ENCODE data around the gene FBXO28.

FBXO28 gene

GRCh38 chr1:224168859-224169380 lies 55.0 kb downstream of the FBXO28 start:
- TF ChIP-seq CTCF (conservative IDR thresholded peaks at IDR 0.05), result no peak
- TF ChIP-seq ZFX (IDR thresholded peaks at IDR 0.05), result no peak
- no peak overlapping the region for H3K27ac ChIP-seq

- no peak overlapping the region for H3K27ac ChIP-seq
- no peak for TF ChIP-seq ZFX (IDR thresholded peaks at IDR 0.05)
- no peak for TF ChIP-seq CTCF (conservative IDR thresholded peaks at IDR 0.05)
Observed at GRCh38 chr1:224169718-224170270, 55.9 kb downstream of the FBXO28 start.

GRCh38 chr1:224170343-224170742 lies 56.4 kb downstream of the FBXO28 start:
- no peak overlapping the region for H3K27ac ChIP-seq
- TF ChIP-seq CTCF (conservative IDR thresholded peaks at IDR 0.05) (no peak), ZFX (IDR thresholded peaks at IDR 0.05) (no peak)

- no peak overlapping the region for H3K27ac ChIP-seq
- TF ChIP-seq ZFX (IDR thresholded peaks at IDR 0.05) (no peak), CTCF (conservative IDR thresholded peaks at IDR 0.05) (no peak; the same call in 1 of the 2 replicates)
Observed at GRCh38 chr1:224170748-224171478, 57.0 kb downstream of the FBXO28 start.

GRCh38 chr1:224172229-224172628 lies 58.3 kb downstream of the FBXO28 start:
- no peak overlapping the region for H3K27ac ChIP-seq
- TF ChIP-seq CTCF (conservative IDR thresholded peaks at IDR 0.05), result no peak
- no peak for TF ChIP-seq ZFX (IDR thresholded peaks at IDR 0.05)

GRCh38 chr1:224173523-224173922 lies 59.6 kb downstream of the FBXO28 start:
- TF ChIP-seq CTCF (conservative IDR thresholded peaks at IDR 0.05), result no peak
- no peak for TF ChIP-seq ZFX (IDR thresholded peaks at IDR 0.05)
- peak overlapping the region; percentile 75 for H3K27ac ChIP-seq

GRCh38 chr1:224175617-224176016 lies 61.7 kb downstream of the FBXO28 start:
- TF ChIP-seq CTCF (conservative IDR thresholded peaks at IDR 0.05) (no peak), ZFX (IDR thresholded peaks at IDR 0.05) (no peak)
- peak overlapping the region; percentile 11; the same call in 1 of the 2 replicates for H3K27ac ChIP-seq

Measured in C4-2B (cell line).